PFSK-1 (cell line): ENCODE results near the gene GYPC.

Source experiments
- POLR2AphosphoS5 ChIP-seq: IDR thresholded peaks from 2 replicates; pipeline ENCODE4 v1.6.1; 2012; ENCODE audit warnings: low read depth, mild to moderate bottlenecking, control low read depth, low read length, moderate library complexity
- SIN3A ChIP-seq: IDR thresholded peaks from 2 replicates; pipeline ENCODE4 v1.6.1; 2012; ENCODE audit warnings: mild to moderate bottlenecking, low read length, moderate library complexity, borderline replicate concordance; ENCODE audit not compliant: insufficient read depth

GRCh38 chr2:126707191-126707590 lies 51.2 kb downstream of the GYPC start:
- no peak for TF ChIP-seq POLR2AphosphoS5
- no peak for TF ChIP-seq SIN3A
